WI38 (cell line): ENCODE data around the gene SPDYC.

Experiments
- H3K4me3 ChIP-seq: 2 replicates; pipeline ENCODE4 v1.5.1; 2011; ENCODE audit warnings: low read depth, mild to moderate bottlenecking, control low read depth, low read length
- CTCF ChIP-seq: IDR thresholded peaks from 2 replicates; pipeline ENCODE4 v1.5.1; 2012; ENCODE audit warnings: low read depth, mild to moderate bottlenecking, control low read depth, low read length

The SPDYC gene

GRCh38 chr11:65180877-65181568 lies 11.0 kb downstream of the SPDYC start:
- TF ChIP-seq CTCF: peak; percentile 19; the same call in 1 of the 2 replicates
- peak overlapping the region; percentile 96 for H3K4me3 ChIP-seq

DNA sequence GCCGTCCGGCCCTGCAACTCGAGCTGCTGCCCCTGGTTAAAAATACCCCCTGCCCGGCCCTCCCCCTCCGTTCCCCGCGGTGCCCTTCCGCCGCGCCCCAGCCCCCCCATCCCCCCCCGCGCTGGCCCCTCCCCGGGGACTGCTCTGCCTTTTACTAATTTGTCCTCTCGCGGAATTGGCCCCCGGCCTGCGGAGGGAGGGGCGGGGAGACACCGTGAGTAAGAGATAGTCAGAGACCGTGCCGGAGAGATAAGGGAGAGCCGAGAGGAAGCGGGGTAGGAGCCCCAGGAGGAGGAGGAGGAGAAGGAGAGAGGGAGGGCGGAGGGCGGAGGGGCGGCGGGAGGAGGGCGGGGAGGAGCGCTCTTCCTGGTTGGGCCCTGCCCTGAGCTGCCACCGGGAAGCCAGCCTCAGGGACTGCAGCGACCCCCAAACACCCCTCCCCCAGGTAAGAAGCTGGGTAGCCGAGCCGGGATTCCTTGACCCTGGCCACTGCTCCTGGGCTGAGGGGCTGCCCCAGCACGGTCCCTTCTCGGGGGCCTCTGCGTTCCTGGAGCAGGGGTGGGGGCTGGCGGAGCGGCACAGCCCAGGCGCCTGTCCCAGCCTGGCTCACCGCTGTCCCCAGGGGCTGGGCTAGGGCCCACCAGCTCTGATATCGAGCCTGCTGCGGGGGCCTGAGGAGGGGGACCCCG lies 11.7 kb downstream of the SPDYC start, which contains the start of gene CAPN1:
CAPN1 (plus strand) TSS at position 360 of the 689 bp plus-strand sequence. CDS start 774 bp downstream, outside the sequence.
- TF ChIP-seq CTCF: no peak
- peak within 1 kb of the TSS; percentile 96 for H3K4me3 ChIP-seq

DNA sequence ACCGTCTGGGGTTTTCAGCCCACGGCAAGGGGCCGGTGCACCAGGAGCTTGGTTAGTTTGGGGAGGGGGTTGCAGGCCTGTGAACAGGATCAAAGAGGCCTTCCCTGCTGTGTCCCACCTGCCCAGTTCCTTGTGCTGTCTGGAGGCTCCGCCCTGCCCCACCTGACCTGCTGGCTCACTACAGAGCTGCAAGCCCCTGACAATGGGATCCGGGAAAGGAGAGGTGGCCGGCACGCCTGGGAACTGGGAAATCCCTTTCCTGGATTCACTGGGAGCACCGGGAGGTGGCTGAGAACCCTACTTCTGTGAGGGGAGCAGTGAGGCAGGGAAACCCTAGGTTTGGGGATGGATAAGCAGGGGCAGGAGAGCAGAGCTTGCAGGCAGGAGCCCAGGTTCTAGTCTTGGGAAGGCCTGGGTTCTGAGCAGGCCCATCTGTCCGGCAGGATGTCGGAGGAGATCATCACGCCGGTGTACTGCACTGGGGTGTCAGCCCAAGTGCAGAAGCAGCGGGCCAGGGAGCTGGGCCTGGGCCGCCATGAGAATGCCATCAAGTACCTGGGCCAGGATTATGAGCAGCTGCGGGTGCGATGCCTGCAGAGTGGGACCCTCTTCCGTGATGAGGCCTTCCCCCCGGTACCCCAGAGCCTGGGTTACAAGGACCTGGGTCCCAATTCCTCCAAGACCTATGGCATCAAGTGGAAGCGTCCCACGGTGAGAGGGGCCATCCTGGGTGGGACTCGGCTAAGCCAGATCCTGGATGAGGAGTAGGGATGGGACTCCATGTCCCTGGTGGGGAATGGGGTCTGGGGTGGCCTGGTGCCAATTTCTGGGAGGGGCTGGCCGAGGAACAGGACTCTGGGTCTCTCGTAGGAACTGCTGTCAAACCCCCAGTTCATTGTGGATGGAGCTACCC lies 12.5 kb downstream of the SPDYC start:
- no peak for TF ChIP-seq CTCF

DNA sequence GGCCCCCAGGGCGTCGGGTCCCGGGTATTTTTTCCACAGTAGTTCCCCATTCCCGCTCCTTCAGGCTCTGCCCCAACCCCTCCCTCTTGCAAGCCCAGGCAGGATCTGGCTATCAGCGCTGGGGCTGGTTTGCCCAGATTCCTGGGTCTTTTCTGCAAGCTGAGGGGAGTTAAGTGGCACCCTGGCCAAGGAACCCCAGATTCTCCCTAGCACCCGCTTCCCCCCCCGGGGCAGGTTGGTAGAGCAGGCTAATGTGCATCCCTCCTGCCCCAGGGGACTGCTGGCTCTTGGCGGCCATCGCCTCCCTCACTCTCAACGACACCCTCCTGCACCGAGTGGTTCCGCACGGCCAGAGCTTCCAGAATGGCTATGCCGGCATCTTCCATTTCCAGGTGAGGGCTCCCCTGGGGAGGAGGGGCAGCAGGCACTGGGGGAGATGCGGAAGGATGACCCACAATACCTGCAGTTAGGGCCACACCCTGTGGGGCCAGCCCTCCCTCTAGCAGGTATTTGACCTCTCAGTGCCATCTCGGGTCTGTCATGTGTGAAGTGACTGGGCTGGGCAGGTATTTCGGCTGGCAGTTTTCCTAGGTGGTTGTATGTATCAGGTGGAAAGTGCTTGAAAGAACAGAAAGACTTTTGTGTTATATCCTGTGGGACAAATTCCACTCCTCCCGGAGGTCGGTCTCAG lies 13.3 kb downstream of the SPDYC start:
- no peak for TF ChIP-seq CTCF
- H3K4me3 ChIP-seq: peak overlapping the region; percentile 96

More for the DNA sequence above, 12.5 kb downstream of the SPDYC start:
- peak overlapping the region; percentile 96 for H3K4me3 ChIP-seq

DNA sequence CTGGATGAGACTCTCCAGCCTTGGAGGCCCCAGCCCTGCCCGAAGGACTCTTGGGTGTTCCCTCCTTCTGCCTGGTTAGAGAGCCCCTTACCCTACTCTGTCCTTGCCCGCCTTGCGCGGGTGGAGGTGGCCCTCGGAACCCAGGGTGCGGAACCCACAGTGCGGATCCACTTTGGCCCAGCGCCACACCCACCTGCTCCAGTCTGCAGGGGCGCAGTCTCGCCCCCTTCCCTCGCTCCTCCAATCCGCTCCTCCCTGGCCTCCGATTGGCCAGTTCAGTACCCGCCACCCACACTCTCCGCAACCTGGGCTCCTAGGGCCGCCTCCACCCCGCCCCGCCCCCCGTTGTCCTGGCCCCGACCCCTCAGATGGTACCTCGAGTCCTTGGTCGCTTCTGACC lies 14.1 kb downstream of the SPDYC start:
- H3K4me3 ChIP-seq: no peak overlapping the region
- TF ChIP-seq CTCF: no peak

- no peak overlapping the region for H3K4me3 ChIP-seq
- no peak for TF ChIP-seq CTCF
Measured at GRCh38 chr11:65185171-65185570, 15.1 kb downstream of the SPDYC start.
